ENCODE results near the gene SNRPB2.
A peak's percentile ranks its signal among the peaks of the same experiment; 100 is the strongest.

Gene SNRPB2

DNA sequence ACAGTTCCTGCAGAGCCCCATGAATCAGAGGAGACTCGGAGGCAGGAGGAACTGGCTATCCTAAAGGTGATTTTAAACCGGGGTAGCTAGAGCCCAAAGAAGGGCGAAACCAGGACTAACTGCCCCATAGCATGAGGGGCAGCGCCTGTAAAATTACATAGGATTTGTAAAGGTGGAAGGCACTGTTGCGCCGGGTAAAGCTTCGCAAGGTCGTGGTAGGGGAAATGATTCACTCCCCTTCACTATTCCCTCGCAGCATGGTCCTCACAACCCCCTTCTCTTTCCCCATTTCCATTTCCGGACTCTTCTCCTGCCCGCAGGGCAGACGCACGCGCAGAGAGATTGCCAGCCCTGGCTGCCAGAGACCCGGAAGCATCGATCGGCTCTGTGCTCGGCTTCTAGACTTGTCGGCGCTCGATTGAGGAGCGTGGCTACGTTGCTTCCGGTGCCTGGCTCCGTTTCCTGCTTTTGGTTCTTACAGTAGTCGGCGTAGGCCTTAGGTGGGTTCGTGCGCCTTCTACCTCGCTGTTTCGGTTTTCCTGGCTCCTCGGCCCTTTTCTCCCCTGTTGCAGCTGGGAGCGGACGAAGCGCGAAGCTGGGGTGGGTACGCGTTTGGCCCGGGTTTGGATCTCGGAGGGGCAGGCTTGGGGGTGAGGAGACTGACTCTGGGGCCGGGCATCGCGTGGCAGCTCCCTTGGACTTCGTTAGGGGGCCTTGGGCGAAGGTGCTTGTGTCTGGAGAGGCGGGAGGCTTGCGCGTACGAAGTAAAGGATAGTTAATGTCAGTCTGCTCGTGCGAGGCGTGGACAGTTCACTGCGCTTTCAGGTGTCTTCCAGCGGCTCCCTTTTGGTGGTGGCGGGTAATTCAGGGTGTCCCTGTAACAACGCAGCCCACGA, at the start of gene SNRPB2:
Gene SNRPB2 (plus strand): TSS at position 462 of the 896 bp plus-strand sequence. CDS start 1,677 bp downstream, outside the sequence.
- peak; percentile 96 for DNase-seq

DNA sequence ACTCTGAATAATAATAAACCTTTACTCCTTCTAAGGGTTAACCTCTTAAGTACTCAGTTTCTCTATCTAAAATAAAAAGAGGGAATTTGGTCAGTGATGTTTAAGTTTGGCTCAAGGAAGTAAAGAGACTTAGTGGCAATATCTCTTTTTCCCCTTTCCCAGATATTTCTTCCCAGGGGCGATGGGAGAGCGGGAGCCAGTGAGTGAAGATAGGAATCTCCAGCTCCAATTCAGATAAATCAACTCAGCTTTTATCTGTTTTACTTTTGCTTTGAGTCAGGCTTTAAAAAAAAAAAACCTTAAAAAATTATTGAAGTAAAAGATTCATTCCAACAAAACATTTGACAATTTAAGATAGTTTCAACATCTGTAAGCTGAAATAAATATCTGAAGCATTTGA, 45.4 kb upstream of the SNRPB2 start:
- DNase-seq, result no peak

DNA sequence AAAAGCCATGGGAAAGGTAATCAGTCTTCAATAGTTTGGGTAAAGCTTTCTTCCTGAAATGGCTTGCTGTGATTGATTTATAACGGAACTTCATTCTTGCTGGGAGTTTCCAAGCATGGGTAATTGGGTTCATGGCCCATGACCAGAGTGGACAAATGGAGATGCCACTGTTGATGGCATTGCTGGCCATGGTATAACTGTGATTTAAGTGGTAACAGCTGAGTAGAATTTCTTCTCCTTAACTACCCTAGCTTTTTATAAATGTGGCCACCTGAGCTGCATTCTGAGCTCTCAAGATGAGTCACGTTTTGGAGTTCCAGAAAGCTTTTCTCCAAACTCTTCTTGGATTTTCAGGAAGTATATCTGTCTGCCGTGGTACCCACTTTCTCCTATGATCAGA, 39.9 kb upstream of the SNRPB2 start:
- DNase-seq, result no peak

- DNase-seq, result no peak
Observed at GRCh38 chr20:16691381-16691780, 38.4 kb upstream of the SNRPB2 start.

DNA sequence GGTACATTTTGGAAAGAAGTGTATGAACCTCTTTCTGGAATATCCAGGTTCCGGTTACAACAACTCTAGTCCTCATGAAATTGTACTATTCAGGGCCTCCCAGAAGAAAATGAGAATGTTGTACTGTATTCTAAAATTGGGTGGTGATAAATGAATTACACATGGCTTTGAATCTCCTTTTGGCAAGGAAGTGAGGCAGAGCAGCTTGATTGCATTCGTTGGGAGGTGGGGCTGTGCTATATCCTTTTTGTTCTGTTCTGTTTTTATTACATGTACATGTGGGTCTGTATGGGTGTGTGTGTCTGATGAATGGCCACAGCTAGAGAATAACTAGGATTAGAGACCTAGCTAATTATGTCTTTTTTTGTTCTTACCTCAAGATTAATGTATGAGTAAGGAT, 37.8 kb upstream of the SNRPB2 start:
- DNase-seq, result no peak

GRCh38 chr20:16692442-16692841, 37.4 kb upstream of the SNRPB2 start:
- DNase-seq, result no peak

GRCh38 chr20:16693278-16693677, 36.5 kb upstream of the SNRPB2 start:
- DNase-seq, result no peak

DNA sequence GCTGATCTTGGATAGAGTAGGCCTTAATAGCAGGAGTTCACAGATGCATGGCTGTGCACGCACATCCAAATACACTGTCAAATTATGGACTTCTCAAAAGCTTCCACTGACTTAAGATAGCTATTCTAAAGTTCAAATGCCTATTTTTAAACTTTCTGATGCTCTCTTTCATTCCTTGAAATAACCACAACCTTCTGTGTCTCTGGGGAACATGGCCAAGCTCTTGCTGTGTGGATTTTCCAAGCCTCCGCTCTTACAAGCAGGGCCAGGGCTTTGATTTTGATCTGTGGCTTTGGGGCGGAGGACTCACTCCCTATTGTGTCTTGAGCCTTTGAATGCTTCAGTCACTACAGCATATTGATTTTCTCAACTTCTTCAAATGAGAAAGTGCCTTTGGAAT, 35.7 kb upstream of the SNRPB2 start:
- DNase-seq, result no peak

DNA sequence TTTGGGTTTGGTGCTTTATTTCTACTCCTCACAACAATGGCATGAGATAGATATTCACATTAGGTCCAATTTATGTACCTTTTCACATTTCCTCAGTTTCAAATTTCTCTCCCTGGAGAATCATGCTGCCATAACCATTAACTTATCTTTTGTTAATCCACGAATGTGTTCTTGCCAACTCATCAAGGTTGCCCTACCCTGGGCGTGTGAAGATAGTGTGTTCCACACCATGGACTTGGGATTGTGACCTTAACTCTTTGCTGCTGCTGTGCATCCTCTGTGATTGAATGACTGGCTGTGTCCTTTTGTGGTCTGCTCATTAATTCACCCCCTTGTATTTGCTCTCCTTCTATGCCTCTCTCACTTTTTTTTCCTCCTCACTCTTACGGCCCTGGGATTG, 34.2 kb upstream of the SNRPB2 start:
- DNase-seq, result no peak

- no peak for DNase-seq
Observed at GRCh38 chr20:16699293-16699692, 30.5 kb upstream of the SNRPB2 start.

DNA sequence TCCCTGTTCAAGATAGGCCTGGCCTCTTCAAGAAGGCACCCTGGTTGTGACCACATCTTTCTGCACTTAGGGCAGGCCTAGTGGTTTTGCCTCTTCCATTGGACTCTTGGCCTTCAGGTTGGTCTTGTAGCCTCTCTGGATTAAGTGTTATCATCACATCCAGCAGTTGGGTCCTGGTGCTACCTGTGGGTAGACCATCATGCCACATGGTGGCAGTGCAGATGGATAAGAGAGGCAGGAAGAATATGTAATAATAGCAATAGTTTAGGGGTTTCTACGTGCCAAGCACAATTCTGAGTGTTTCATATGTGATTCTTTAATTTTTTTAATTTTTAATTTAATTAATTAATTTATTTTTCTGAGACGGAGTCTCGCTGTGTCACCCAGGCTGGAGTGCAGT, 28.5 kb upstream of the SNRPB2 start:
- DNase-seq, result peak; percentile 25

GRCh38 chr20:16703570-16703969, 26.3 kb upstream of the SNRPB2 start:
- no peak for DNase-seq

DNA sequence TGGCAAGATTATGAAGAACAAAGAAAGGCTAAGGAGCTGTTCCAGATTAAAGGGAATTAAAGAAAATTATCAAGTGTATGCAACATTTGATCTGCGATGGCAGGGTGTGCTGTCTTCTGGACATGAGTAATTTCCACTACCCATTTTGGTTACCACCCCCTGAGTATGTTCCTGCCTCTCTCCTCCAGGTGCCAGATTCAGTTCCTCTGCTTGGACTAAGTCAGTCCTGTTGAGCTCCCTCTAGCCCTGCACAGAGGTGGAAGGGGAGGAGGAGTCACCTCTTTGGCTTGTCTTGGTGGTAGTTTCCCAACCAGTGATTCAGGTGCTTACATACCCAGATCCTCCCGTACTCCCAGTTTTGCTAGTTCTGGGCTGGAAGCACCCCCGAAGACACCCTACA, 22.2 kb upstream of the SNRPB2 start:
- no peak for DNase-seq

DNA sequence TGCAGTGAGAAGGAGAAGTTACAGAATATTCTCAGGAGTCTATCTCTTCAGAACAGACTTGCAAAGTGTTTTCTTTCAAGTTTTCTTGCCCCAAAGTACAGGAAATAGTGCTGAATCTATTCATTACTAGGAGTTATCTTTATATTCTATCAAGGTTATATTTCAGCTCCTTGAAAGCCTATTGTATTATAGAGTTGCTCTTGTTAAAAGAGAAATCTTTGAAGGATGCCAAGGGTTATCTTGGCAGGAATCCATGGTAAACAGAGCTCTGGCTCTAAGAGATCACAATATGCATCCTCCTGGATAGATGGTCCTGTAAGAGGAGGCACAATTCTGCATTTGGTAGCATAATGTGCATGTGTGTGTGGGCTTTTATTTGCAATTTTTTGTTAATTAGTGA, 21.2 kb upstream of the SNRPB2 start:
- no peak for DNase-seq

DNA sequence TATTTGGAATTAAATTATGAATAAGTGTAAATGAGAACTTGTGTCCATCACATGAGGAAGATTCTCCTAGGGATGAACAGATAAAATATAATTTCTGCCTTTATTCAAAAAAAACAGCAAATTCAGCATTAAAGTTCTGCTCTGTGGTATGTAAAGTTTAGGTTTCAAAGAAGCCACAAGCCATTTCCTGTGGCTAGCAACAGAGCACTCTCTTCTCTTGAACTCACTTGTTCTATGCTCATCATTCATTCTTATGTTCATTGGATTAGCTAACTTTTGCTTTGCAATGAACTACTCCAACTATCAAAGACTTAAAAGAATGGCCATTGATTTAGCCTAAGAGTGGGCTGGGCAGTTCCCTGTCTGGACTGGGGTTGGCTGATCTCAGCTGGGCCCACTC, 20.8 kb upstream of the SNRPB2 start:
- DNase-seq, result no peak

DNA sequence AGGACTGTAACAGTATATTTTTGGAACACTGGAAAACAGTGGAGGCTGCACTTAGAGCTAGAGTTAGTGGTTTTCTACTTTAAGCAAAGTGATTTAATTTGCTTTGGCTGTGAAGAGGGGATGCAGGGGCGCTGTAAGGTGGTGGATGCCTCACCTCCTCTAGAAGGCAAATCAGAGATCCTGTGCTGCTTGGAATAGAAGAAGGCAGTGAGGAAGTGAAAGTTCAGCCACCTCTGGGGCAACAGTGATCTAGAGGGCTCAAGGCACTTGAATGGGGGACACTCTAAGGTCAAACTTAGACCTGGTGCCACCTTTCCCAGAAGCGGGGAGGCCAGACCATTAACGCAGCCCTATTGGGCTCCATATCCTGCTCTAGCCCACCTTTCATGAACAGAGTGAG, 19.0 kb upstream of the SNRPB2 start:
- DNase-seq, result no peak

DNA sequence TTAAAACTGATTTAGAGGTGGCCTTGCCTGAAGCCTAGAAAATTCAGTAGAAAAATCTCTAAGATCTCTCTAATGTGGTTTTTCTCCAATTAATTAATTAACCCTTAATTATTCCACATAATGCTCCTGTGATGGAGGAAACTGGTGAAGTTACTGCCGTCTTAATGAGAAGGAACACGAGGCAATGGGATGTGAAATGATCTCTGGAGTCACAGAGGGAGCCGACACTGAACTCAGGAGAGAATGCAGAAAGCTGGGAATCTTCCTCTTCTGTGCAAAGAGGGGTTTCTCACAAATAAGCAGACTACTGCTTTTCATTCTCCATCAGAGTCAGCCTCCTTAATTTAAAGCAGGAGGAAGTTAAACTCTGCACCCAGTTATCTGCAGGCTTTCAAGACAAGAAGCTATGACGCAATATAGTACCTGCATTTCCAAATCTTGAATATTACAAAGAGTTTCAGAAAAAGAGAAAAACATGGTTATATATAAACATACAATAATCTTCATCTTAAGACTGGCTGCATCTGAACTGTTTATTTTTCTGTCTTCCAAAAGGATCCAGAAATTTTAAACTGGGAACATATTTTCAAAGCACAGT, 18.1 kb upstream of the SNRPB2 start:
- no peak for DNase-seq

DNA sequence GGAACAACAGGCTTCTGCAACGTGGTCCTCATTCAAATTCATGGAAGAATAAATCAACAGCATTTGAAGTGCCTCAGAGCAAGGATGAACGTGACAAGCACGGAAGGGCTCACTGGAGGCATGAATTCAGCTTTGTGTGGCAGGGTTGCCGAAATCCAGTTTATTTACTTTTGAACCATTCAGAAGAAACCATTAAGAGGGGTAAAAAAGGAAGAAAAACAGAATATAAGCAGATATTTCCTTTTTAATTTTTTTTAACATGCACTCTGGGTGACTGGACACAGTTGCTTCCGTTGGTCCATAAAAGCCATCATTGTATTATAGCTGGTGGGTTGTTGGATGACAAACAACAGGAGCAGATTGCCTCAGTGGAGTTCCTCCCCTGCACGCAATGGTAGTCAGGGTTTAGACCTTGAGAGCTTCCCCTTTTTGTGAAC, 17.3 kb upstream of the SNRPB2 start:
- no peak for DNase-seq

GRCh38 chr20:16713066-16713465, 16.8 kb upstream of the SNRPB2 start:
- no peak for DNase-seq

DNA sequence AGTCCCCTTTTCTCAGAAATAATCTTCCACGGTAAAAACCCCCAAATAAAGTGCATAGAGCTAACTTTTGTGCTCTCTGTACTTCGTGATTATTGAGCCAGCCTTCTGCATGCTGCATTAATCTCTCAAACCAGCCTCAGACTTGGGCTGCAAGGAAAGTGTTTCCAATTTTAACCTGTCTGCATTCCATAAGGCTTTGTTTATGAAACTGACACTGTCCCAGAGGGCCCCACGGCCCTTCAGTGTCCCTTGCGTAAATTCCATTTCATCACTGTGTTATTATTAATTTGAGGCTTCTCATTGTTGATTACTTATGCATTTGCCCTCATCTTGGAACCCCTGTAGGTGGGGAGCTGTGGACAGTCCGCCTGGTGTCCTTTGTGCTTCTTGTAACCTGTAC, 15.6 kb upstream of the SNRPB2 start:
- no peak for DNase-seq

DNA sequence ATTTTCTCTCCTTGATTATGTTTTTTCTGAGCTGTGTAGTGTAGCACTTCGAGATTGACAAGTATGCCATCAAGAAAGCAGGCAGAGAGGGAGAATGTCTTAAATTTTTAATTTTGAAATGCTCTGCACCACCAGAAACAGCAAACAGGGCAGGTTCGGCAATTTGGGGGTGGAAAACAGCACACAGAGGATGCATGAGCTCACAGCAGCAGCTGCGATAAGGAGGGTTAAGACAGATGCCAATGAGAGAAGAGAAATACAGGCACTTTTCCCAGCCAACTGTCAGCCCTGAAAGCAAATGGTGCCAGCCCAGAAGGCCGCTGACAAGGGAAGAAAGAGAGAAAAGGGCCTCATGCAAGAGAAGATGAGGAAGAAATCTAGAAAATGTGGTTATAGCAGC, 15.1 kb upstream of the SNRPB2 start:
- peak; percentile 2 for DNase-seq

GRCh38 chr20:16719421-16719820, 10.4 kb upstream of the SNRPB2 start:
- DNase-seq, result no peak

- DNase-seq, result no peak
Observed at GRCh38 chr20:16729080-16729479, 746 bp upstream of the SNRPB2 start.

DNA sequence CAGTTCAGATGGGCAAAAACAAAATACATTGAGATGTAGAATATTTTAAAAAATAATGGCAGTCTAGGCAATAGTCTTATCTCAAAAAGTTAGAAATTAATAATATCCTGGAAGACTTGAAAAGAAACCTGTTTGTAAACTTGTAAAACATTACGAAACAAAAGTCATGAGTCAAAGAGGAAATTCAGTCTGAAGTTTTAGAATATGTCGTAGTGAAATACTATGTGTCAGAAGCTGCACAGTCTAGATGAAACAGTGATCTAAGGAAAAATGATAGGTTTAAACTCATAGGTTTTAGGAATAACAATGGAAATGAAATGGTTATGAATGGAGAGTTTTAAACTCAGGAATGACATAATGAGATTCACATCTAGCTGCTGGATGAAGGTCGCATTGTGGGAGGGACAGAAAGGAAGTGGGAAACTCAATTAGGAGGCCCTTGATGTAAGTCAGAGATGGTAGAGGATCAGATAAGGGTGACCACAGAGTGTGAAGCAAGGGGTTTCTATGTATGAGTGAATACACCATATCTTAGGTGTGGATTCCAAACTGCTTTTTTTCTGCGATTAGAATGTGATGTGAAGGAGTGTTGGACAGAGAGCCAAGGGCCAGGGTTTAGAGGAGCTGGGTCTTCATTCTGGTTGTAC, 2.8 kb downstream of the SNRPB2 start:
- DNase-seq, result no peak

Data from NCI-H146 (cell line).